GM21717 (cell line): ENCODE results near the gene AVEN.
A peak's percentile ranks its signal among the peaks of the same experiment; 100 is the strongest.
"Not testable (repeated sequence)": the region's sequence is repeated elsewhere in the genome, so short reads cannot be mapped to it uniquely, and the experiment has no call there.

Experiments used
- ATAC-seq: cut with Tn5 transposase; IDR thresholded peaks from one replicate; pipeline ENCODE4 v1.9.1; 2021; ENCODE audit warnings: mild to moderate bottlenecking, moderate library complexity; ENCODE audit not compliant: unreplicated experiment

AVEN gene, protein sequence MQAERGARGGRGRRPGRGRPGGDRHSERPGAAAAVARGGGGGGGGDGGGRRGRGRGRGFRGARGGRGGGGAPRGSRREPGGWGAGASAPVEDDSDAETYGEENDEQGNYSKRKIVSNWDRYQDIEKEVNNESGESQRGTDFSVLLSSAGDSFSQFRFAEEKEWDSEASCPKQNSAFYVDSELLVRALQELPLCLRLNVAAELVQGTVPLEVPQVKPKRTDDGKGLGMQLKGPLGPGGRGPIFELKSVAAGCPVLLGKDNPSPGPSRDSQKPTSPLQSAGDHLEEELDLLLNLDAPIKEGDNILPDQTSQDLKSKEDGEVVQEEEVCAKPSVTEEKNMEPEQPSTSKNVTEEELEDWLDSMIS

DNA sequence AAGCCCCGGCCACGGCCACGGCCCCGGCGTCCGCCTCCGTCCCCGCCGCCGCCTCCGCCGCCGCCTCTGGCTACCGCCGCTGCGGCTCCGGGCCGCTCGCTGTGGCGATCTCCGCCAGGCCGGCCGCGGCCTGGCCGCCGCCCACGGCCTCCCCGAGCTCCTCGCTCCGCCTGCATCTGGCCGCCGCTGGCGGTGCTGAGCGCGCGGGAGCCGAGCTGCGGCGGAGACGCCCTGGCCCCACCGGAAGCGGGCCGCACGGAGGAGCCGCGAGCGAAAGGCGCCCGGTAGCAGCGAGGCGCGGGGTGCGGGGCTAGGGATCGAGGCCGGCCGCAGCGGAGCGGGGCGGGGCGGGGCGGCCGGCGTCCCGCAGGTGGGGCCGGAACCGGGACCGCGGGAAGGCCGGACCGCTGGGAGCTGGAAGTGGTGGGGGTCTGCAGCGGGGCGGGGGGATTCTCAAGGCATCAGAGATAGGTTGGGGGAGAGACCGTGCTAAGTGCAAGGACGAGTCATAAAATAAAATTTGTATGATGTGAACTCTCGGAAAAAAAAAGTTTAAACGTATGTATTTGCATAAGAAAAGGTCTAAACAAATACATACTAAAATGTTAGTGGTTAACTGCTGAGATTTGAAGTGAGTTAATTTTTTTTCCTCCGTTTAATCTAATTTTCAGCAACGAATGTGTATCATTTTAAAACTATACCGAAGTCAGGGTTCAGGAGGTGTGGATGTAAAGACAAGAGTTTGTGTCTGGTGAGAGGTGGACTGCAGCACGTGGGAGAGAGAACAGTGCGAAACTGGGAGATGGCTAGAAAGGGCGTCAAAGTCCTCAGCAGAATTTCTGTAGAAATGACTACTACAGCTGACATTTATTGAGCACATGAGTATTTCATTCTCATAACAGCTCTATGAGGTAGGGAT lies at the start of gene AVEN:
TSS of gene AVEN (minus strand) at position 334 of the 919 bp plus-strand sequence. CDS start at position 176, 158 bp downstream.
- ATAC-seq, result peak; percentile 46

DNA sequence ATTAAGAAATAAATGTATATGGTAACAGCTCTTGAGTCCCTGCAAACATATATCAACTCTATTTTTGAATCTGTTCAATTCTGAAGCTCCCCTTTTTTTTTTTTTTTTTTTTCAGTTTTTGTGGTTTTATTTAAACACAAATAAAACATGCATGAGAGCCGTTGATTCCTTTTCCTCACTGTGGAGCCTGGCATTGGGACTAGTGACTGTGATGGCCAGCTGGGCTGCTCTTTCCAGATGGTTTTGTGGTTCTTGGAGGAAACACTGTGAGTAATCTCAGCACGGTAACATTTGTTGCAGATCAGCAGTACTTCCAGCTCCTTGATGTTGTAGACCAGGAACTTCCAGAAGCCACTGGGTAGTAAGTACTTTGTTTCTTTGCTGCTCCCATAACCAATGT lies 46.7 kb upstream of the AVEN start:
- no peak for ATAC-seq

DNA sequence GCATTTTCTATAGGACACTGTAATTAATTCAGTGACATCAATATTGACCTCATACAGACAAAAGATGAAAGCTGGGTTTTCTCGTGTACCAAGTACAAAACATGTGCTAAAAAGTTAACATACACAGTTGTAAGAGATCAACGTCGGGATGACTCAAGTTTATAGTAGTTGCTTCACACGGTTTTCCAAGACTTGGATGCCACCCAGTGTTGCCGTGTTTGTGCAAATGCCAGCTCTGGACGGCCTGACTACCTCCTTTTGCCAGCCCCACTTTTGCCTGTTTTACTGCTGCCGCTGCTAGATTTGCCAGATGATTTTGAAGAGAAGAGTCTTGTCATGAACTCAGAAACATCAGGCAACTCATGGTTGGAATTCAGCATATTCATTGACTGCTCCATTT lies 45.1 kb upstream of the AVEN start:
- ATAC-seq, result no peak

- ATAC-seq, result no peak
These were observed 40.9 kb upstream of the AVEN start for GRCh38 chr15:34079904-34080303.

DNA sequence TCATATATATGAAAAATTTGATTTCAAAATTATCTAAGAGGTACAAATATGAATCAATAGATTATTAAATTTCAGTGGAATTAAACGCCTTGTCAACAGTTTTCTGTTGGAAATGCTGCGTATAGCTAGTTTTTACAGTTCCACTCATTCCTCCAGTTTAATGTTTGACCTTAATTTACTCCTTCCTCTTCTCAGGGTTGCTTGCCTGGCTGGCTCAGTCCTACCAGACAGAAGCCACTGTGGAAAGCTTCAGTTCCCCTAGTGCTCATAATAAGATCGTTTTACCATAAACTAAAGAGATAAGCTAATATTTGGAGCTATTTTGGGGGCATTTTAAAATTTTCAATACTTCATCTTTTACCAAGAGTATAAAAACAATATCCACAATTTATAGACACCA lies 39.9 kb upstream of the AVEN start:
- no peak for ATAC-seq

- ATAC-seq, result no peak
These were observed 37.8 kb upstream of the AVEN start for GRCh38 chr15:34076785-34077184.

- ATAC-seq, result no peak
These were observed 31.0 kb upstream of the AVEN start for GRCh38 chr15:34070003-34070402.

DNA sequence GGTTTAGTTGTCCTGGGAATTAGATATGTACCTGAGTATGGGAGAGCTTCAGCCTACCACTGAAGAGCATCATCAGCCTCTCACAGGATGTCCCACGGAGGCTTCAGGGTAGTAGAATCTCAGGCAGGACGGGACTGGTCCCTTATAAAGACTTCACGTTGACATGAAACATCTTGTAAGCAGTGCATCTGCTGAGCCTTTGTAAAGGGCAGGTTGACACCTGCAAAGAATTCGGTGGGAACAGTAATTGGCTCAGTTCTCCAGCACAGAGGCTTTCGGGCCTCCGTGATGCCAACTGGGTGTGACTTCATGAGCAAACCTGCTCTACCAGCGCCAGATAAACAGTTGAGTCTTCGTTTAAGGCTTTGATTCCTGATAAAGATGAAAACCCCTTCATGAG lies 26.9 kb upstream of the AVEN start:
- ATAC-seq, result no peak

GRCh38 chr15:34065261-34065660 lies 26.3 kb upstream of the AVEN start:
- no peak for ATAC-seq

DNA sequence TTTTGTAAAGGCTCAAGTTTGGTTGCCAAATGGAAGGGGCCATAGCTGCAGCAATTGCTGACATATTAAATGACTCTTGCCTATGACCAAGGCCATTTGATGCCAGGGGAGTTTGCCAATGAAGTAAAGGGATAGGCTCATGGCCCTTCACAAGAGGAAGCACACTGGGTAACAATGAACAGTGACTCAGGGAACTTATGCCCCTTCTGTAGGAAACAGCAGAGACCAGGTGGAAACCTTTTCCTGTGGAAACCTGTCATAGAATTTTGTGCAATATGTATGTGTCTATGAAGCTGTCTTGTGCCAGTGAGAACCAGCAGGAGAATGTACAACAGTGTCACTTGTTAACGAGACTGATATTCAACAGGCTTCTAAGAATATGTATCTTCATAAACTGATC lies 25.4 kb upstream of the AVEN start:
- ATAC-seq, result no peak

DNA sequence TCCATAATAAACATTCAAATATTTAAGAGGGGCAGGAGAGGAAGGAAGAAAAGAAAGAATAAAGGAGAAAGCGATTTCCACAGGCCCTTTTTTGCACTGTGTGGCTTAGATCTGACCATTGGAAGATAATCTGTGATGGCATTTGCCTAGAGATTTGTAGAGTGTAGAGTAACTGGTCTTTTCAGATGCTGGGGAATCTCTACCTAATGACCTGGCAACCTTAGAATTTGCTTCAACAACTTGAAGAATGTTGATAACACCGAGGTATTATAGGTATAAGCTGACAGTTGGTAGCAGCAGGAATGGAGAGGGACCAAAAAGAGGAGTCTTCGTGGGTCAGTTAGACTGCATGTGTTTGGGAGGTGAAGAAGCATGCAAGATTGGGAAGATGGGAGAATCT lies 20.9 kb upstream of the AVEN start:
- ATAC-seq, result no peak

- no peak for ATAC-seq
These were observed 20.5 kb upstream of the AVEN start for GRCh38 chr15:34059476-34059875.

DNA sequence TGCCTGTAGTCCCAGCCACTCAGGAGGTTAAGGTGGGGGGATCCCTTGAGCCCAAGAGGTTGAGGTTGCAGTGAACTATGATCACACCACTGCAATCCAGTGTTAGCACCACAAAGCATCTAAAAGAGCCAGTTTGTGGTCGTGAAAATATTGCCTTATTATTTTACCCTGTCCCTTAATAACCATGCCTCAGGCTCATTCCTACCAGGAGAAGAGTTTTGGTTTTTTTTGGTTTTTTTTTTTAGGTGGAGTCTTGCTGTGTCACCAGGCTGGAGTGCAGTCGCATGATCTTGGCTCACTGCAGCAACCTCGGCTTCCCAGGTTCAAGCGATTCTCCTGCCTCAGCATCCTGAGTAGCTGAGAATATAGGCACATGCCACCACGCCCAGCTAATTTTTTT lies 17.9 kb upstream of the AVEN start:
- no peak for ATAC-seq

DNA sequence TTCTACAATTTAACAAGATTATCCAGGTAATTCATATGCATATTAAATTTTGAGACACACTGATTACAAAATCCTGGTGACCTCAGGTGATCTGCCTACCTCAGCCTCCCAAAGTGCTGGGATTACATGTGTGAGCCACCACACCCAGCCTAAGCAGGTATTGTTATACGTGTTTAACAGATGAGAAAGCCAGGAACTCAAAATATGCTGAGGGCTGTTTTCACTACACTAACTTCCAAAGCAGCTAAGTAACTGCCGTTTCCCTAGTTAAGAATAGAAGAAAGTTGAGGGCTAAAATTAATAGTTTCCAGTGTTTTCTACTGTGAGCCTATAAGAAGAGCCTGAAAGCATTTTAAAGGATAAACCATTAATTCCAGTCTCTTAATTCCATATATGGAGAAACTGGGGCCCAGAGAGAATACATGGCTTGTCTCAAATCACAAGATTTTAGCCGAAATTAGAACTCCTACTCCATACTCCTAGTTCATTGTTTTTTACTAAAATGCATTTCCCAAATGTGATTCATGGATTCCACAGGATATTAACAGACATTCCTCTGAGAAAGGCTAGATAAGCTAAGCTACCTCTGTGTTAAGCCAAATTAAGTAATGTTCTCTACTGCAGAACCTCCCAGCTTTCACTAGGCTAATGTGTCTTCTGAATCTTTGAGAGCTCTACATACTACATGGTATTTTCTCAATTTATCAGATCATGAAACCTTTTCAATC lies 17.0 kb upstream of the AVEN start:
- no peak for ATAC-seq

DNA sequence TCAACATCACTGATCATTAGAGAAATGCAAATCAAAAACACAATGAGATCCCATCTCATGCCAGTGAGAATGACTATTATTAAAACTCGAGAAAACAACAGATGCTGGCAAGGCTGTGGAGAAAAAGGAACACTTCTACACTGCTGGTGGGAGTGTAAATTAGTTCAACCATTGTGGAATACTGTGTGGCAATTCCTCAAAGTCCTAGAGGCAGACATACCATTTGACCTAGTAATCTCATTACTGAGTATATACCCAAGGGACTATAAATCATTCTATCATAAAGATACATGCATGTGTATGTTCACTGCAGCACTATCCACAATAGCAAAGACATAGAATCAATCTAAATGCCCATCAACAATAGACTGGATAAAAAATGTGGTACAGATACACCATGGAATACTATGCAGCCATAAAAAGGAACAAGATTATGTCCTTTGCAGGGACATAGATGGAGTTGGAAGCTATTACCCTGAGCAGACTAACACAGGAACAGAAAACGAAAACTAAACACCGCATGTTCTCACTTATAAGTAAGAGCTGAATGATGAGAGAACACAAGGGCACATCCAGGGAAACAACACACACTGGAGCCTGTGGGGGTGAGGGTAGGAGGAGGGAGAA lies 15.2 kb upstream of the AVEN start:
- no peak for ATAC-seq

DNA sequence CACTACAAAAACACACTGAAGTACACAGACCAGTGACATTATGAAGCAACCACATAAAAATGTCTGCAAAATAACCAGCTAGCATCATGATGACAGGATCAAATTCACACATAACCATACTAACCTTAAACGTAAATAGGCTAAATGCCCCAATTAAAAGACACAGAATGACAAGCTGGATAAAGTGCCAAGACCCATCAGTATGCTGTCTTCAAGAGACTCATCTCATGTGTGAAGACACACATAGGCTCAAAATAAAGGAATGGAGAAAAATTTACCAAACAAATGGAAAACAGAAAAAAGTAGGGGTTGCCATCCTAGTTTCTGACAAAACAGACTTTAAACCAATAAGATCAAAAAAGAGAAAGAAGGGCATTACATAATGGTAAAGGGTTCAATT lies 11.4 kb upstream of the AVEN start:
- ATAC-seq, result not testable (repeated sequence)

DNA sequence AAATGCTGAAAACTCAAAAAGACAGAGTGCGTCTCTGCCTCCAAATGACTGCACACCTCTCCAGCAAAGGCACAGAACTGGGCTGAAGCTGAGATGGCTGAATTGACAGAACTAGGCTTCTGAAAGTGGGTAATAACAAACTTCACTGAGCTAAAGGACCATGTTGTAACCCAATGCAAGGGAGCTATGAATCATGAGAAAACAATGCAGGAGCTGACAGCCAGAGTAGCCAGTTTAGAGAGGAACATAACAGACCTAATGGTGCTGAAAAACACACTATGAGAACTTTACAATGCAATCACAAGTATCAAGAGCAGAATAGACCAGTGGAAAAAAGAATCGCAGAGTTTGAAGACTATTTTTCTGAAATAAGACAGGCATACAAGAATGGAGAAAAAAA lies 10.1 kb upstream of the AVEN start:
- ATAC-seq, result no peak

DNA sequence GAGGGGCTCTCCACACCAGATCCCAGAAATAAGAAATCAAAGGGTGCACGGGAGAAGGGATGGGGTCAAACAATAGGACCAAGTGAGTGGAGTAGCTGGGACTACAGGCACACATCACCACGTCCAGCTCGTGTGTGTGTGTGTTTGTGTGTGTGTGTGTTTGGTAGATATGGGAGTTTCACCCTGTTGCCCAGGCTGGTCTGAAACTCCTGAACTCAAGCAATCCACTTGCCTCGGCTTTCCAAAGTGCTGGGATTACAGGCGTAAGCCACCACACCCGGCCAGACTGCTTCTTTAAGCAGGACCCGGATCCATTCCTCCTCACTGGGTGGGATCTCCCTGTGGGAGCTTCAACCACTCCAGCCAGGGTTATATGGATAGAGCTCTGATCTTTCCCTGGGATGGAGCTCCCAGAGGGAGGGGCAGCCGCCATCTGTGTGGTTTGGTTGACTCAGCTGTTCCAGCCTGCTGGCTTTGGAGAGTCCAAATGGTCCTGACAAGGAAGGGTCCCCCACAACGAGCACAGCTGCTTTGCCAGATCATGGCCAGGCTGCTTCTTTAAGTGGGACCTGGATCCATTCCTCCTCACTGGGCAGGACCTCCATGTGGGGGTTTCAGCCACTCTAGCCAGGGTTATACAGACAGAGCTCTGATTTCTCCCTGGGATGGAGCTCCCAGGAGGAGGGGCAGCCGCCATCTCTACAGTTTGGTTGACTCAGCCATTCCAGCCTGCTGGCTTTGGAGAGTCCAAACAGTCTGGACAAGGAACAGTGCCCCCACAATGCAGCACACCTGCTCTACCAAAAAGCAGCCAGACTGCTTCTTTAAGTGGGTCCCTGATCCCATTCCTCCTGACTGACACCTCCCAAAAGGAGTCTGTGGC lies 9.1 kb upstream of the AVEN start:
- no peak for ATAC-seq

- no peak for ATAC-seq
These were observed 7.6 kb upstream of the AVEN start for GRCh38 chr15:34046471-34047145.
